WTC11 (cell line): ENCODE measurements around the gene CYB5D1. TPM values are rescaled to one million over a fixed set of nuclear protein-coding genes. Genes with fewer than 3 reads are reported as not detected.

ENCODE experiments used
- ATAC-seq: fragments of 200-7000 bp; cut with Tn5 transposase; 2 replicates; pipeline ENCODE4 v1.10.0; 2021; ENCODE audit warnings: mild to moderate bottlenecking, moderate library complexity
- CTCF ChIA-PET: fragments of 300-600 bp; sonication (Branson Sonifier 250); formaldehyde crosslinking; loops from one replicate; lab custom pipeline; 2021; ENCODE audit warnings: antibody characterized with exemption; lab: Charles Lee
- POLR2A ChIA-PET: fragments of 350-600 bp; sonication (Branson Sonifier 250); formaldehyde crosslinking; loops from one replicate; lab custom pipeline; 2021; ENCODE audit warnings: antibody characterized with exemption; lab: Charles Lee
- DNase-seq: peaks from one replicate; pipeline ENCODE4 v3.0.0; 2021; ENCODE audit warnings: low spot score
- H3K27ac Mint-ChIP-seq: 2 replicates; pipeline ENCODE4 v1.8.0; 2021; ENCODE audit warnings: mixed read lengths
- H3K27me3 Mint-ChIP-seq: 2 replicates; pipeline ENCODE4 v1.8.0; 2021; ENCODE audit warnings: low read depth, mild to moderate bottlenecking, moderate library complexity, mixed read lengths
- H3K36me3 Mint-ChIP-seq: 2 replicates; pipeline ENCODE4 v1.8.0; 2021; ENCODE audit warnings: mixed read lengths
- H3K4me1 Mint-ChIP-seq: 2 replicates; pipeline ENCODE4 v1.8.0; 2022; ENCODE audit warnings: mixed read lengths
- H3K4me3 Mint-ChIP-seq: 2 replicates; pipeline ENCODE4 v1.8.0; 2021; ENCODE audit warnings: mild to moderate bottlenecking, moderate library complexity, mixed read lengths
- H3K9me3 Mint-ChIP-seq: 2 replicates; pipeline ENCODE4 v1.8.0; 2021; ENCODE audit warnings: mixed read lengths
- GRHL2 ChIP-seq: fragments of 250-450 bp; sonication (Bioruptor Pico); IDR thresholded peaks from 2 replicates; pipeline ENCODE4 v1.8.0; 2022; ENCODE audit warnings: mild to moderate bottlenecking, moderate library complexity; ENCODE audit not compliant: insufficient replicate concordance, severe bottlenecking
- KAT7 ChIP-seq: sonication (generic); formaldehyde crosslinking; IDR thresholded peaks from 2 replicates; pipeline ENCODE4 v1.8.1; 2023; ENCODE audit warnings: missing genetic modification reagents, mild to moderate bottlenecking, borderline replicate concordance
- total RNA-seq: library from RNA; stranded (reverse); gene quantifications from 3 replicates; pipeline ENCODE4 v1.2.3, GENCODE V29; 2021

Gene CYB5D1
- total RNA-seq, 1 experiment from 2014 or later, result 15.2 TPM

DNA sequence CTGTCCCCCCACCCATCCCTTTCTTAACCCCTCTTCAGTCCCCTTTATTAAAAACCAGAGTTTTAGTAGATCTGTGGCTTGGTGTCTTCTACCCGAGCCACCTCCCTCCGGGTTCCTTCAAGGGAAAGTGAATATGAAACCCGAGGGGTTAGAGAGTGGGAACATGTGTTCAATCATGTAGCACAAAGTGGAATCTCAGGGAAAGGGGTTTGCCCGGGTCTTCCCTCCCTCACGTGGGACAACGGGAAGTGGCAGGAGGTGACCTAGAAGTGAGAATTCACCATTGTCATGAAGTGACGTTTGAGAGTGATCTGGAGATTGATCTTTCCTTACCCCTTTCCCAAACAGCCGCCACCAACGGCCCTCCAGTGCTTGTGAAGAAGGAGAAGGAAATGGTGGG is 53.3 kb downstream of the CYB5D1 start:
- Mint-ChIP-seq H3K4me1 (peaks cover 8% of the 10 kb centered on the region), H3K9me3 (no peaks in the 10 kb centered on the region), H3K36me3 (no peaks in the 10 kb centered on the region), H3K27me3 (peaks cover 28% of the 10 kb centered on the region), H3K27ac (no peak overlapping the region), H3K4me3 (no peak overlapping the region)
- ChIA-PET POLR2A (no interaction called here), CTCF (interaction anchor here (3.1 to 4.4 kb wide), 2 partner anchors 79 to 130 kb away, joined by 30 to 50 read pairs; no protein-coding TSS in a partner anchor)
- DNase-seq, result no peak
- ATAC-seq, result no peak
- TF ChIP-seq KAT7 (CRISPR knock-in tag) (no peak), GRHL2 (CRISPR knock-in tag) (no peak)

Other genes with a start within 250 kb of the CYB5D1 start
- gene FXR2, start 243.1 kb upstream of the CYB5D1 start, total RNA-seq, result 32.5 to 35.1 TPM (median 33.3 TPM) in 3 replicates
- gene SAT2, start 230.2 kb upstream of the CYB5D1 start, total RNA-seq, result 68.3 to 75.8 TPM (median 73.1 TPM) in 3 replicates
- 0.83 to 1.2 TPM (median 1.1 TPM) in 3 replicates for gene SHBG, start 227.9 kb upstream of the CYB5D1 start, total RNA-seq
- 29.1 to 37.5 TPM (median 35.9 TPM) in 3 replicates for gene ATP1B2, start 207.1 kb upstream of the CYB5D1 start, total RNA-seq
- gene TP53, start 170.5 kb upstream of the CYB5D1 start, total RNA-seq, result 173 to 179 TPM (median 176 TPM) in 3 replicates
- gene WRAP53, start 169.5 kb upstream of the CYB5D1 start, total RNA-seq, result 35.5 to 37.3 TPM (median 37.2 TPM) in 3 replicates
- gene EFNB3, start 152.8 kb upstream of the CYB5D1 start, total RNA-seq, result 14.3 to 14.7 TPM (median 14.5 TPM) in 3 replicates
- 0.17 to 0.34 TPM (median 0.27 TPM) in 3 replicates for gene DNAH2, start 140.3 kb upstream of the CYB5D1 start, total RNA-seq
- gene KDM6B, start 23.8 kb upstream of the CYB5D1 start, total RNA-seq, result 13.2 to 16.1 TPM (median 15.8 TPM) in 3 replicates
- gene TMEM88, start 2.9 kb upstream of the CYB5D1 start, total RNA-seq, result 2.9 to 3.9 TPM (median 3.6 TPM) in 3 replicates
- 41.8 to 46.3 TPM (median 43.4 TPM) in 3 replicates for gene NAA38, start 444 bp upstream of the CYB5D1 start, total RNA-seq
- 38.9 to 42.0 TPM (median 39.5 TPM) in 3 replicates for gene CHD3, start 30.8 kb downstream of the CYB5D1 start, total RNA-seq
- 0.83 to 1.8 TPM (median 0.94 TPM) in 3 replicates for gene RNF227, start 58.3 kb downstream of the CYB5D1 start, total RNA-seq
- 3.2 to 6.7 TPM (median 6.5 TPM) in 3 replicates for gene KCNAB3, start 71.9 kb downstream of the CYB5D1 start, total RNA-seq
- gene TRAPPC1, start 73.9 kb downstream of the CYB5D1 start, total RNA-seq, result 99.7 to 135 TPM (median 125 TPM) in 3 replicates
- gene CNTROB, start 74.2 kb downstream of the CYB5D1 start, total RNA-seq, result 37.0 to 39.7 TPM (median 38.5 TPM) in 3 replicates
- 0.87 to 1.9 TPM (median 1.1 TPM) in 3 replicates for gene GUCY2D, start 144.6 kb downstream of the CYB5D1 start, total RNA-seq
- 0.22 to 0.87 TPM (median 0.73 TPM) in 3 replicates for gene ALOX15B, start 181.1 kb downstream of the CYB5D1 start, total RNA-seq
- gene ALOX12B, start 229.7 kb downstream of the CYB5D1 start, total RNA-seq, result 0.72 to 1.8 TPM (median 0.82 TPM) in 3 replicates